ENCODE data around the gene HGF.

HGF gene

GRCh38 chr7:81680120-81680519, 89.7 kb downstream of the HGF start:
- DNase-seq: no peak

DNA sequence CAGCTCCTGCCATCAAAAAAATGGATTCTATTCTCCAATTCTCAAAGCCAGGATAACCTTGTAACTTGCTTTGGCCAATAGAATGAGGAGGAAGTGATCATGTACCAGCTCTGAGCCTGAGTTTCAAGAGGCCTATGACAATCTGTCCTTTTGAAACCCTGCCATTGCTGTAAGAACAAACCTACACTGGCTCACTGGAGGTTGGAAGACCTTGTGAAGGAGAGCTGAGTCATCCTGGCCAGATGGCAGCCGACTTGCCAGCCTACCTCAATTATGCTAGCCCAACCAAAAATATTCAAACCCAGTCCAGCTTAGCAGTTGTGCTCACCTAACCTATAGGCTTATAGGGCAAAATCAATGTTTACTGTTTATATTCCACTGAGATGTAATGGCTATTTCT, 93.0 kb downstream of the HGF start:
- no peak for DNase-seq

GRCh38 chr7:81676105-81676811, 93.6 kb downstream of the HGF start:
- DNase-seq: no peak

DNA sequence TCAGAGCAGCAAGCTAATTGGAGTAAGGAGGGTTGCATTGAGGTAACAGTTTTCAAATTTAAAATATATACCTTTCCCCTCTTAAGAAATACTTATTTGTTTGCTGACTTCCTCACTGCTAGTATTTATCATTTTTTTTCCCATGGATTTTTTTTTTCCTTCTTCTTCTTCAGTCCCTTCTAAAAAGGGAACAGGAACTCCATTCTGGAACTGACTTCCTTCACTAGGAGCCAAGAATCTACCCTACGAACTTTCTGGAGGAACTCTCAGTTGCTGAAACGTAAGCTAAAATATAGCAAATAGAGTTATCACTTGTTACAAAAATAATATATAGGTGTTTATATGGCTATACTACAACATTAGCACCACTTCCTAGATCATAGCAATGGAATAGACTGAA, 95.4 kb downstream of the HGF start:
- DNase-seq: no peak

DNA sequence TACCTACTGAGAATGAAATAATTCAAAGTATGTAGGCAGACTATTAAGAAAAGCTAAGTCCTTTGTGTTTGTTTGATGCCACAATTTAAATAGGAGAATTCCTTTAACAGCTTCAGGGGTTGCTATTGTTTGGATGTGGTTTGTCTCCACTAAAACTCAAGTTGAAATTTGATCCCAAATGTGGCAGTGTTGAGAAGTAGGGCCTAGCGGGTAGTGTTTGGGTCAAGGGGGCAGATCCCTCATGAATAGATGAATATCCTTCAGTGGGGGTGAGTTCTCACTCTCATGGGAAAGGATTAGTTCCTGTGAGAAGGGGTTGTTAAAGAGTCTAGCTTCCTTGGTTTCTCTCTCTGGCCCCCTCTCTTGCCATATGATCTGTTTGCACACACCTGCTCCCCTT, 97.0 kb downstream of the HGF start:
- no peak for DNase-seq

DNA sequence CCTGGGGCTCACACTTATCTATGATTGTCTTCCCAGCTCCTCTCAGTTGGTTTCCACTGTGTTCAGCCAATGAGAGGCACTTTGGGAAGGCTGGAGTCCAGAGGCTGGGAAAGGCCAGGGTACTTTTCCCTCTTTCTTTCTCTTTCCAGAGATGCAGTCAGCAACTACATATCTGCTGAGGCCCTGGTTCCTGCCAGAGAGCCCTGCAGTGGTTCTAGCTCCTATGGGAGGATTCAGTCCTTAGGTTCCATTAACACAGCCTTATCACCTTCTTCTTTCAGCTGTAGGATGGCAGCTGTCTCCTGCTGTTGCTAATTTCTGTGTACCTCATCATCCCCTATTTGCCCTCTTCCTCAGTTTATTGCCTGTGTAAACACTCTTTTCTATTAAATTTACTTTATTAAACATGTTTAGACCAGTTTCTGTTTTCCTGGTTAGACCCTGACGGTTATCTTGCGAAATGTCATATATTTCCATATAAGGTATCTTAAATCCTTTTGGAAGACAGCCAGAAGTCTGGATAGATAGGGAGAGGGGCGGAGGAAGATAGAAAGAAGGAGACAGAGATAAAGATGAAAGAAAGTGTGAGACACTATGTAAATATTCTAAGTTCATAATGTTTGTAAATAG, 100.3 kb downstream of the HGF start:
- no peak for DNase-seq

- DNase-seq: no peak
These were observed 103.6 kb downstream of the HGF start for GRCh38 chr7:81666209-81666608.

DNA sequence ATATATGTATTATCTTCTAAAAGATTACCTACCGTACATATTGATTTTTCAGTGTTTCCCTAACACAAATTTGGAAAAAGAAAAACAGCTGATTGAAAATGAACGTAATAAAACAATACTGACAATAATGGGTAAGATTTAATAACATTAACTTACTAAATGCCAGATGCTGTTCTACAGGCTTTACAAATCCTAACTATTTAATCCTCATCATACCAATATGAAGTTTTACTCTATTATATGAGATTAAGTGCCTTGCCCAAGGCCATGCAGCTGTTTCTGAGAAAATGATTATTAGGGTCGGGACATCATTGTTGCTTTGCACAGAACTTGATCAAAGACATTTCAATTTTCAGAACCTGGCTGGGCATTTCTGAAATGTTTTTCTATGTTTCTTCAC, 104.6 kb downstream of the HGF start:
- DNase-seq: no peak

- DNase-seq: no peak
These were observed 105.5 kb downstream of the HGF start for GRCh38 chr7:81664304-81664703.

DNA sequence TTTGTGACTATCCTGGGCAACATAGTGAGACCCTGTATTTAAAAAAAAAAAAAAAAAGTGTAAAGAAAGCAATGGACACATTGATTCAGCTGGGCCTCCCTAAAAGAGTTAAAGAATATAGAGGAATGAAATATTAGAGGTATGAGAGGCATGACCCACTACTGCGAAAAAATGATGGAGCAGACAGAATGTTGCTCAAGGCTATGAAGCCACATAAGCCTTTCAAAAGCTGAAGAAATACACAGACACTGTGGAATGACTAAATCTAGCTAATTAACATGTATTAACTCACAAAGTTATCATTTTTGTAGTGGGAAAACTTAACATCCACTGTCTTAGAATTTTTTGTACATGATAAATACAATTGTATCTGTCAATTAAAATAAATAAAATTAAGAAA, 107.3 kb downstream of the HGF start:
- DNase-seq: no peak

DNA sequence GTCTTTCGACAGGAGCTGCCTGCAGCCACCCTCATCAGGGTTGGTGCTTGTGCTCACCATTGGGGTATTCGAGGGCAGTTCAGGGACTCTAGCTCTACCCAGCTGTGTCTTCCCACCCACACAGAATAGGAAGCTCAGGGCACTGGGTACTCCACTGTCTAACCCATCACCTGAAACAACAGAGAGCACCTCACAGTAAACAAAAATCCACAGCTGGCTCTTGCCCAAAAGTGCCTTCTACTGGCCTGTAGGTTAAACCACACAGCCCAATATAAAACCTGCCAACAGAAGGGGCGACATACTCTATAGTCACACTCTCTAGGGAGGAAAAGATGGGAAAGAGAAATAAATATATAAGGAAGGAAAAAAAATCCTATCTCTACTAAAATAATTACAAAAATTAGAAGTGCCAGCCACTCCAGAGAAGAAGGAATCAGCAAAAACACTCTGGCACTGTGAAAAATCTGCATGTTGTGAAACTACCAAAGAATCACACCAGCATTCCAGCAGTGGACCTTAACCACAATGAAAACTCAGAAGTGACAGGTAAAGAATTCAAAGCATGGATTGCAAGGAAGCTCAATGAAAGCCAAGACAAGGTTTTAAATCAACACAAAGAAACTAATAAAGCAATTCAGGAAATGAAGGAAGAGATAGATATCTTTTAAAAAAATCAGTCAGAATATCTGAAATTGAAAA, 110.0 kb downstream of the HGF start:
- DNase-seq: no peak

DNA sequence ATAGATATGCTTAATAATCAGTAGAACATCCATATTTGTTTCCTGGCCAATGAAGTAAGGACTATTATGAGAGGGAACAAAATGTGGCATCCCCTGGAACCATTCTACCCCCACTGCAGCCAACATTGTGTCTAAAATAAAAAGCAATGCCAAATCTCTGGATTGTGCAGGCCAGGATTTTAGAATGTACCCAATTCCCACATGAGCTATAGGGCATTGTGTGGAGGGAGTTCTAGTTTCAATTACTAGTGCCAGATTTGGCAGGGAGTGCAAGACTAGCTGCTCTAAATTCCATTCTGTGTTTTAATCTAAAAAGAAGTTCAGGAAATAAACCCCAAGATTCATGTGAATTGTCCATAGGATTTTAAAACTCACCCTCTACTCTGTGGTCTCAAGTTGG, 112.3 kb downstream of the HGF start:
- DNase-seq: no peak

- DNase-seq: no peak
These were observed 114.6 kb downstream of the HGF start for GRCh38 chr7:81655271-81655670.

DNA sequence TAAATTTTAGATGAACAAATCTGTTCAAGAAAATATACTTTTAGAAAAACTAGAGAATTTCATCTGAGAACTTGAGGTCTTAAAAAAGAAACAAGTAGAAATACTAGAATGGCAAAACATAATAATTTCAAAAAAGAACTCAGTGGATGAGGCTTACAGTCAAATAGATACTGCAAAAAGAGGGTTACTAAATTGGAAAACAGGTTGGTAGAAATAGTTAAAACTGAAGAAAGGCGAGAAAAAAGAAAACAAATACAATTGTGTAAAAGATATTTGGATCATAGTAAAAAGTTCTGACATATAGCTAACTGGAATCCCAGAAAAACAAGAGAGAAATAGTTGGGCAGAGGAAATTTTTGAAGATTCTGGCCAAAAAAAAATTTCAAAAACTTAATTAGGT, 117.6 kb downstream of the HGF start:
- DNase-seq: no peak

All from activated CD8-positive, alpha-beta memory T cell treated with anti-CD3 and anti-CD28 coated beads, Interleukin-2, amount 50 U/mL, for 48 hours (primary cell).